ENCODE measurements around the gene WDR36.
A peak's percentile ranks its signal among the peaks of the same experiment; 100 is the strongest.
"Not testable (repeated sequence)": the region's sequence is repeated elsewhere in the genome, so short reads cannot be mapped to it uniquely, and the experiment has no call there.

Gene WDR36

GRCh38 chr5:111138096-111138495 lies 45.9 kb downstream of the WDR36 start:
- DNase-seq: no peak

GRCh38 chr5:111141471-111141870 lies 49.3 kb downstream of the WDR36 start:
- not testable (repeated sequence) for DNase-seq

- DNase-seq: no peak
Observed at GRCh38 chr5:111142932-111143331, 50.8 kb downstream of the WDR36 start.

- no peak for DNase-seq
Observed at GRCh38 chr5:111143910-111144309, 51.8 kb downstream of the WDR36 start.

DNA sequence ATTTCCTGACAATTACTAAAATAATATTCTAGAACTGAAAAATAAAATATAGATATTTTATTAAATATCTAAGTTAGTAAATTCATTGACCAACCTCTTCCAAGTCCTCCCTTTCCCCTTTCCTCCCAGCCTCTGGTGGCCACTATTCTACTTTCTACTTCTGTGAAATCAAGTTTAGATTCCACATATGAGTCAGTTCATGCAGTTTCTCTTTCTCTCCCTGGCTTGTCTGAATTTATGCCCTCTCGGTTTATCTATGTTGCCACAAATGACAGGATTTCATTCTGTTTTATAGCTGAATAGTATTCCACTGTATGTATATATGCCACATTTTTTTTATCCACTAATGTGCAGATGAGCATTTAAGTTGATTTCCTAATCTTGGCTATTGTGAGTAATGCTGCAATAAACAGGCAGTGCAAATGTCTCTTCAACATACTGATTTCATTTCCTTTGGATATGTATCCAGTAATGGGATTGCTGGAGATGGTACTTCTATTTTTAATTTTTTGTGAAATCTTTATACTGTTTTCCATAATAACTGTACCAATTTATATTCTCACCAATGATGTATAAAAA lies 52.3 kb downstream of the WDR36 start:
- DNase-seq: peak; percentile 58

DNA sequence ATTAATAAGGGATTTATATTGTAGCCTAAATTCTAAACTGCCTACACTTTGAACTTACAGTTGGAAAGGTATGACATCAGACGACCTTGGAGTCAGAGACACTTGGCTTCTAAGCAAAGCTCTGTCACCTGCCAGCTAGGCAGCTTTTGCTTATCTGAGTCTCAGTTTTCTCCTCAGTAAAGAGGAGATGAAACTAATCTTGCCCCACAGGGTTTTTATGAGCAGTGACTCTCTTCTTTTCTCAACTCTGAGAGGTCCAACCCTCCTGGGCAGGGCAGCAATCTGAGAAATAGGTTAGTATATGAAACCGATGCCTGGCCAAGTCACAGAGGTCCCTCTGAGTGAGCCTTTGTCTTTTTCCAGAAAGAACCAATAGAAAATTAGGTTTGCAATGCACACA lies 53.9 kb downstream of the WDR36 start:
- DNase-seq: no peak

DNA sequence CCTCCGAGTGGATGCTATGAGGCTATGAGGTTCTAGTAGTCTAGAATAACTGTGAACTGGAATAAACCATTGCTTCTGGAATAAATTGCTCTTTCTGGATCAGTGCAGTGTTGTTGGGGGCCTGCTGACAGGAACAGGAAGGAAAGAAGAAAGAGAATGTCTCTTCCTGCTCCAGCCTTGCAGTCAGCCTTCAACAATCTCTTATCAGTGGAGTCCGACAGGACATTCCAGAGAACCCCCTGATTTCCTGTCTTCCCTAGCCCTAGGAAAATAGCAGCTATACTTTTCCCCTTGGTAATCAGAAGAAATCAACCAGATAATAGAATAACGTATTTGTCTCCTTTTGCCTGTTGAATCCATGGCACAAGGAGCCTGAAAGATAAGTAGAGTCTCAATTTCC lies 55.4 kb downstream of the WDR36 start:
- no peak for DNase-seq

DNA sequence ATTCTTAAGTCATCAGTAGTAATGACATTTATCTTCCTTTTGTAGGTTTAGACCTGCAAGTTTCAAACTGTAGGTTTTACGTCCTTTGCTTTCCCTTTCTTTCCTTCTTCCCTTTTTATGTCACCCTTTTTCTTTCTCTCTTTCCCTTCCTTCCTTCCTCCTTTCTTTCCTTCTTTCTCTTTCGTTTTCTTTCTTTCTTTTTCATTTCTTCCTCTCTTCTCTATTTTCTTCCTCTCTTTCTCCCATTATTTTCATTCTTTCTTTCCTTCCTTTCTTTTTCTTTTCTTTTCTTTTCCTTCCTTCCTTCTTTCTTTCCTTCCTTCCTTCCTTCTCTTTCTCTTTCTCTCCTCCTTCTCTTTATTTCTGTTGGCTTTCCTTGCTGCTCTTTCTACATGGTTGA lies 59.9 kb downstream of the WDR36 start:
- DNase-seq: no peak

- no peak for DNase-seq
Observed at GRCh38 chr5:111153483-111153882, 61.3 kb downstream of the WDR36 start.

- DNase-seq: no peak
Observed at GRCh38 chr5:111153945-111154344, 61.8 kb downstream of the WDR36 start.

DNA sequence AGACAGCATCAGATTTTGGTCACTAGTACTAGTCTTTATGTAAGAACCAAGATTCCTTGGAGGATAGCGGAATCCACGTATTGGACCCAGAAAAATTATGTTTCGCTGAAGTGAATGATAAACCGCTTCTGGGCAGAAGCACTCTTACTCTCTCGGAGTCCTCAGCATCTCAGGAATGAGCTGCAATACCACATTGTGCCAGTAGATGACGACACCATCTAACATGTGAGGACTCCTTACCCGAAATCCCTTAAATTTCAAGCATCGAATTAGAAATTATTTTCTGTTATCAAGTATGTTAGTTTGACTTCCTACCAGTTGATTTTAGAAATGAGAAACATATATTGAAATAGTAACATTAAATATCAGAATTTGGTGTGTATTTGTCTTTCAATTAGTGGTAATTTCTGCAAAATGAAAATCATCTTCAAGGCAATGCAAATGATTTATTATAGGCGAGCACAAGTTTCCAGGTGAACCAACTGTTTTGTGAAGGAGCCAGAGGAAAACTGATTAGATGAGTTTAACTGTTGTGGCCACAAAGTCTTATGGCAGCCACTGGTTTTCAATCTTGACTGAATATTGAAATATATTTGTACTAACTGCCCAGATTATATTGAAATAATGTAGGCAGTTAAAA lies 66.1 kb downstream of the WDR36 start:
- peak; percentile 79 for DNase-seq

- no peak for DNase-seq
Observed at GRCh38 chr5:111159845-111160244, 67.7 kb downstream of the WDR36 start.

DNA sequence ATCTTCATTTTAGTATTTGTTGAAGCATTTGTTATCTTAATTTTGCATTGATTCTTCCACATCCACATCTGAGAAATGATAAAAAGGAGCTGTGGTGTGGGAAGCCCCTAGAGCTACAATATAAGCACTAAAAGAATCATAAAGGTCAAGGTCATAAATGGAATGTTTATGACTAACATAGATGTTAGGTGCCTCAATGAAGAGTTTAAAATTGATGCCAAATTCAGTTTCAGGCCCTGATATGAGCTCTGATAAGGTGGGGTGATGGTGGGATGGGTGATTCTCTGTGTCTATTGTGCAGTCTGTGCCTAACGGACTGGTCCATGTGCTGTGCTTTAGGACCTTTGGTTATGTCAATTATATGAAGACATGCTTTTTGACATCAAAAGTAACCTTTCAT lies 70.9 kb downstream of the WDR36 start:
- DNase-seq: no peak

DNA sequence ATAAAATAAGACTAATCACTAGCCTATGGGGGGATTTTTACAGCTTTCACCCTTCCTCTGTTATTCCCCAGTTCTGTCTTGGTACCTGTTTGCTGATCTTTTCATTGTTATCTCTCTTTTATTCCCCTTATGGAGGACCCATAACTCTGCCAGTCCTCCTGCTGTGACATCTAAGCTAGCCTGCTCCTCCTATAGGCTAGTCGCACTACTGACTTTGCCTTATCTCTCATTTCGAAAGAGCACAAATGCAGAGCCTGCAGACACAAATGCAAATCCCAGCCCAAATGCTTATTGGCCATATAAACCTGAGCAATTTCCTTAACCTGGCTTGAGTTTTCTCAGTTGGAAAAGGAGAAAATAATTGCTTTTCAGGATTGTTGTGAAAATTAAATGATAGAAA lies 72.9 kb downstream of the WDR36 start:
- no peak for DNase-seq

GRCh38 chr5:111167551-111167950 lies 75.4 kb downstream of the WDR36 start:
- no peak for DNase-seq

DNA sequence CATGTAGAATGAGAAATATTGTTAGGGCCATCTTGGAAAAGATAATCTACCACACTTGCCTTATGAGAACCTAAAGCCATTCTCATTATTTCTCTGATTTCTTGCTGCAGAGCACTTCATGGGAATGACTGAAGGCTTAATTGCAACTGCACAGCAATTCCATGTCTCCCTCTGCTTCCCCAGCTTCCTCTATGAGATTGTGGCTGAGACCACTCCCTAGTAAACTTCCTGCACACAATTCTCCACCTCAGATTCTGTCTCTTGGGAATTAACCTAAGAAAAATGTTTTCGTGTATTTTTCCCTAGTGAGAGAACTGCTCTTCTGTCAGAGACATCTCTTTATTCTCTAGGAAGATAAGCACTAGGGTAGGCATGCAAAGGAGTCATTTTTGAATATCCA lies 76.5 kb downstream of the WDR36 start:
- no peak for DNase-seq

- no peak for DNase-seq
Observed at GRCh38 chr5:111169269-111169668, 77.1 kb downstream of the WDR36 start.

- DNase-seq: no peak
Observed at GRCh38 chr5:111170279-111170678, 78.1 kb downstream of the WDR36 start.

- no peak for DNase-seq
Observed at GRCh38 chr5:111172504-111172903, 80.4 kb downstream of the WDR36 start.

GRCh38 chr5:111173476-111173875 lies 81.3 kb downstream of the WDR36 start:
- no peak for DNase-seq

Measured in activated CD4-positive, alpha-beta T cell treated with anti-CD3 and anti-CD28 coated beads, Interleukin-2, amount 50 U/mL, for 16 hours (primary cell).